Thoracic aorta endothelial cell (primary cell): ENCODE data around the gene GJA3. TPM values are rescaled to one million over a fixed set of nuclear protein-coding genes. Genes with fewer than 3 reads are reported as not detected.

Source experiments
- total RNA-seq: library from RNA; depleted of rRNA; stranded (reverse); fragments of >200 nt; gene quantifications from 2 replicates; pipeline ENCODE4 v1.2.3, GENCODE V29; 2012

Gene GJA3
- total RNA-seq, result not detected in 2 replicates

GRCh38 chr13:20160306-20161274, at the start of gene GJA3:
GJA3 (minus strand) TSS chr13:20161052; CDS start chr13:20143288, 17,764 bp downstream.

GRCh38 chr13:20192836-20193161, 31.9 kb upstream of the GJA3 start, which contains the start of gene GJB2:
GJB2 (minus strand) TSS chr13:20192938; CDS start chr13:20189581, 3,357 bp downstream.

Other genes starting within 250 kb of the GJA3 start
- gene ZMYM2, start 202.3 kb downstream of the GJA3 start, total RNA-seq, result 77.4 and 79.9 TPM in 2 replicates
- not detected in 2 replicates for gene GJB2, start 31.9 kb upstream of the GJA3 start, total RNA-seq
- gene GJB6, start 71.3 kb upstream of the GJA3 start, total RNA-seq, result not detected in 2 replicates